OCI-LY3 (cell line): ENCODE data around the gene RAB5B.
"Not testable (repeated sequence)": the region's sequence is repeated elsewhere in the genome, so short reads cannot be mapped to it uniquely, and the experiment has no call there.

Source experiments
- EZH2phosphoT487 ChIP-seq: fragments of 200-600 bp; shearing (Covaris generic); IDR thresholded peaks from 2 replicates; pipeline ENCODE4 v1.6.1; 2018; ENCODE audit warnings: antibody characterized with exemption, mixed run types, low read depth
- TF ChIP-seq, protein P1 (sequence below): fragments of 200-600, 300-600 bp; sonication (generic); IDR thresholded peaks from 2 replicates; pipeline ENCODE4 v1.5.1; 2014; ENCODE audit warnings: antibody characterized with exemption, low read length, low read depth

DNA sequence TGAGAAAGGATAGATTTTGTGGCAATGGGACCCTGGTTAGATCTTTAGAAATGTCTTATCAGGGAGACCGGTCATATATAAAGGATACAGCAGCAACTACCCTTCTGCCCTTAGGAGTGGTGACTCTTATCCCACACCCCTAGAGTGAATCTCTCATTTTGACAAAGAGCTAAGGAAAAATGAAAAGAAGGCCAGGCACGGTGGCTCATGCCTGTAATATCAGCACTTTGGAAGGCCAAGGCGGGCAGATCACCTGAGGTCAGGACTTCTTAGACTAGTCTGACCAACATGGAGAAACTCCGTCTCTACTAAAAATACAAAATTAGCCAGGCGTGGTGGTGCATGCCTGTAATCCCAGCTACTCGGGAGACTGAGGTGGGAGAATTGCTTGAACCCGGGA lies 12.1 kb downstream of the RAB5B start:
- TF ChIP-seq, protein P1, sequence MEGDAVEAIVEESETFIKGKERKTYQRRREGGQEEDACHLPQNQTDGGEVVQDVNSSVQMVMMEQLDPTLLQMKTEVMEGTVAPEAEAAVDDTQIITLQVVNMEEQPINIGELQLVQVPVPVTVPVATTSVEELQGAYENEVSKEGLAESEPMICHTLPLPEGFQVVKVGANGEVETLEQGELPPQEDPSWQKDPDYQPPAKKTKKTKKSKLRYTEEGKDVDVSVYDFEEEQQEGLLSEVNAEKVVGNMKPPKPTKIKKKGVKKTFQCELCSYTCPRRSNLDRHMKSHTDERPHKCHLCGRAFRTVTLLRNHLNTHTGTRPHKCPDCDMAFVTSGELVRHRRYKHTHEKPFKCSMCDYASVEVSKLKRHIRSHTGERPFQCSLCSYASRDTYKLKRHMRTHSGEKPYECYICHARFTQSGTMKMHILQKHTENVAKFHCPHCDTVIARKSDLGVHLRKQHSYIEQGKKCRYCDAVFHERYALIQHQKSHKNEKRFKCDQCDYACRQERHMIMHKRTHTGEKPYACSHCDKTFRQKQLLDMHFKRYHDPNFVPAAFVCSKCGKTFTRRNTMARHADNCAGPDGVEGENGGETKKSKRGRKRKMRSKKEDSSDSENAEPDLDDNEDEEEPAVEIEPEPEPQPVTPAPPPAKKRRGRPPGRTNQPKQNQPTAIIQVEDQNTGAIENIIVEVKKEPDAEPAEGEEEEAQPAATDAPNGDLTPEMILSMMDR: not testable (repeated sequence)
- TF ChIP-seq EZH2phosphoT487: not testable (repeated sequence)
